Activated CD8-positive, alpha-beta T cell treated with anti-CD3 and anti-CD28 coated beads for 36 hours (primary cell): ENCODE data around the gene ELMOD3. TPM values are rescaled to one million over a fixed set of nuclear protein-coding genes. Genes with fewer than 3 reads are reported as not detected.

Experiments
- ATAC-seq: fragments of 200-7000 bp; cut with Tn5 transposase; one replicate; pipeline ENCODE4 v1.10.0; 2021; ENCODE audit warnings: mild to moderate bottlenecking, moderate library complexity
- CTCF ChIA-PET: fragments of 350-600 bp; sonication (Branson Sonifier 250); formaldehyde crosslinking; loops from one replicate; lab custom pipeline; 2021; ENCODE audit warnings: antibody characterized with exemption; lab: Charles Lee
- POLR2A ChIA-PET: fragments of 350-600 bp; sonication (Branson Sonifier 250); formaldehyde crosslinking; loops from one replicate; lab custom pipeline; 2021; ENCODE audit warnings: antibody characterized with exemption; lab: Charles Lee
- DNase-seq: peaks from one replicate; pipeline ENCODE4 v3.0.0-alpha.2; 2020
- H3K27ac Mint-ChIP-seq: one replicate; pipeline ENCODE4 v1.8.0; 2021; ENCODE audit warnings: mild to moderate bottlenecking, mixed read lengths
- H3K27me3 Mint-ChIP-seq: one replicate; pipeline ENCODE4 v1.8.0; 2021; ENCODE audit warnings: mixed read lengths
- H3K36me3 Mint-ChIP-seq: one replicate; pipeline ENCODE4 v1.8.0; 2021; ENCODE audit warnings: low read depth, mixed read lengths
- H3K4me1 Mint-ChIP-seq: one replicate; pipeline ENCODE4 v1.8.0; 2021; ENCODE audit warnings: low read depth, mixed read lengths
- H3K4me3 Mint-ChIP-seq: one replicate; pipeline ENCODE4 v1.8.0; 2021; ENCODE audit warnings: mild to moderate bottlenecking, moderate library complexity, mixed read lengths
- H3K9me3 Mint-ChIP-seq: one replicate; pipeline ENCODE4 v1.8.0; 2021; ENCODE audit warnings: mixed read lengths
- intact Hi-C: fragments of 100-400 bp; cut with micrococcal nuclease; formaldehyde crosslinking; loops from one replicate; pipeline ENCODE4 v1.10.0; 2022
- total RNA-seq, 2 experiments: library from RNA; stranded (reverse); gene quantifications; one replicate each; pipeline ENCODE4 v1.2.3, GENCODE V29; 2021
- TF ChIP-seq, protein P1 (sequence below): fragments of 200-600 bp; IDR thresholded peaks from one replicate; pipeline ENCODE4 v1.8.0; 2022; ENCODE audit warnings: antibody characterized with exemption, mild to moderate bottlenecking

Gene ELMOD3
- total RNA-seq, 2 experiments from 2014 or later = 11.8 to 13.0 TPM

DNA sequence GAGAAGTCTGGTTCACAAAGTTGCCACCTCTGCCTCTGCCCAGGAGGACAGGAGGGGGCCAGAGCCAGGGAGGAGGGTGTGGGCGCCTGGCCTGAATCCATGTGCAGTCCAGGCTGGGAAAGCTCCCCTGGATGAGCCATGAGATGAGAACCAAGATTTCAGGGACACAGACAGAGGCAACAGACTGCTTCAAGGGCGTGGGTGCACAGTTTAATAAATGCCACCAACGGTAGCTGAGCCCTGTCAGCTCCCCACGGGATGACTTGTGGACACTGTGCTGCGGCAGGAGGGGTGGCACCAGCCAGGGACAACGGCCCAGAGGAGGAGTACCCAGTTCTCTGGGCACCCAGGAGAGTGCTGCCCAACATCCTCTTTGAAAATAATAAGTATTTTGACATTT, 40.4 kb downstream of the ELMOD3 start:
- Mint-ChIP-seq H3K4me3 (no peak overlapping the region), H3K27ac (no peak overlapping the region), H3K9me3 (no peaks in the 10 kb centered on the region), H3K27me3 (no peaks in the 10 kb centered on the region), H3K4me1 (peaks cover 6% of the 10 kb centered on the region), H3K36me3 (no peaks in the 10 kb centered on the region)
- POLR2A ChIA-PET = interaction anchor here (0.5 to 1.4 kb wide), 3 partner anchors 10 to 752 kb away, joined by 3 to 4 read pairs (median 3); no protein-coding TSS in a partner anchor
- TF ChIP-seq, protein P1, sequence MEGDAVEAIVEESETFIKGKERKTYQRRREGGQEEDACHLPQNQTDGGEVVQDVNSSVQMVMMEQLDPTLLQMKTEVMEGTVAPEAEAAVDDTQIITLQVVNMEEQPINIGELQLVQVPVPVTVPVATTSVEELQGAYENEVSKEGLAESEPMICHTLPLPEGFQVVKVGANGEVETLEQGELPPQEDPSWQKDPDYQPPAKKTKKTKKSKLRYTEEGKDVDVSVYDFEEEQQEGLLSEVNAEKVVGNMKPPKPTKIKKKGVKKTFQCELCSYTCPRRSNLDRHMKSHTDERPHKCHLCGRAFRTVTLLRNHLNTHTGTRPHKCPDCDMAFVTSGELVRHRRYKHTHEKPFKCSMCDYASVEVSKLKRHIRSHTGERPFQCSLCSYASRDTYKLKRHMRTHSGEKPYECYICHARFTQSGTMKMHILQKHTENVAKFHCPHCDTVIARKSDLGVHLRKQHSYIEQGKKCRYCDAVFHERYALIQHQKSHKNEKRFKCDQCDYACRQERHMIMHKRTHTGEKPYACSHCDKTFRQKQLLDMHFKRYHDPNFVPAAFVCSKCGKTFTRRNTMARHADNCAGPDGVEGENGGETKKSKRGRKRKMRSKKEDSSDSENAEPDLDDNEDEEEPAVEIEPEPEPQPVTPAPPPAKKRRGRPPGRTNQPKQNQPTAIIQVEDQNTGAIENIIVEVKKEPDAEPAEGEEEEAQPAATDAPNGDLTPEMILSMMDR = no peak
- DNase-seq (no peak), ATAC-seq (no peak)
- intact Hi-C loops = no loop called here
- CTCF ChIA-PET = interaction anchor here (8.7 kb wide), 1 partner anchor 156 kb away, joined by 108 read pairs; no protein-coding TSS in a partner anchor

DNA sequence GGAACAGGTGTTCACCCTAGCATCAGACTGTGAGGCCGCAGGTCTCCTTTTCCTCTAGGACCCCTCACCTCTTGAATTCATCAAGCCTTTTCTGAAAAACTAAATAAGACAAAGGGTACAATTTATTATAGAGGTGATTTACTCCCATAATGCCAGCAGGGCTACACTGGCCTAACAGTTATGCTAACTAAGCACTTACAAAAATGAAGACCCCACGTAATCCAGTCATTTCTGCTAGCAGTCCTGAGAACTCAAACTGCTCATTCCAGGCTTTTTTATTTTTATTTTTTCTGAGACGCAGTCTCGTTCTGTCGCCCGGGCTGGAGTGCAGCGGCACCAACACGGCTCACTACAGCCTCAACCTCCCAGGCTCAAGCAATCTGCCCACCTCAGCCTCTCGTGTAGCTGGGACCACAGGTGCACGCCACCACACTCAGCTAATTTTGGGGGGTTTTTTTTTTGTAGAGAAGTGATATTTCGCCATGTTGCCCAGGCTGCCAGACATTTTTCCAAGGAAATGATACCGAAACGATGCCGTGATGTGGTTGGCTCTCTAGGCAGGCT, 41.4 kb downstream of the ELMOD3 start:
- peaks cover 6% of the 10 kb centered on the region for H3K4me1 Mint-ChIP-seq
- no peaks in the 10 kb centered on the region for H3K27me3 Mint-ChIP-seq
- intact Hi-C loops = no loop called here
- TF ChIP-seq, protein P1 = no peak
- H3K9me3 Mint-ChIP-seq = no peaks in the 10 kb centered on the region
- no peak for ATAC-seq
- H3K27ac Mint-ChIP-seq = no peak overlapping the region
- H3K36me3 Mint-ChIP-seq = no peaks in the 10 kb centered on the region
- no peak for DNase-seq
- ChIA-PET POLR2A (no interaction called here), CTCF (no interaction called here)
- no peak overlapping the region for H3K4me3 Mint-ChIP-seq

DNA sequence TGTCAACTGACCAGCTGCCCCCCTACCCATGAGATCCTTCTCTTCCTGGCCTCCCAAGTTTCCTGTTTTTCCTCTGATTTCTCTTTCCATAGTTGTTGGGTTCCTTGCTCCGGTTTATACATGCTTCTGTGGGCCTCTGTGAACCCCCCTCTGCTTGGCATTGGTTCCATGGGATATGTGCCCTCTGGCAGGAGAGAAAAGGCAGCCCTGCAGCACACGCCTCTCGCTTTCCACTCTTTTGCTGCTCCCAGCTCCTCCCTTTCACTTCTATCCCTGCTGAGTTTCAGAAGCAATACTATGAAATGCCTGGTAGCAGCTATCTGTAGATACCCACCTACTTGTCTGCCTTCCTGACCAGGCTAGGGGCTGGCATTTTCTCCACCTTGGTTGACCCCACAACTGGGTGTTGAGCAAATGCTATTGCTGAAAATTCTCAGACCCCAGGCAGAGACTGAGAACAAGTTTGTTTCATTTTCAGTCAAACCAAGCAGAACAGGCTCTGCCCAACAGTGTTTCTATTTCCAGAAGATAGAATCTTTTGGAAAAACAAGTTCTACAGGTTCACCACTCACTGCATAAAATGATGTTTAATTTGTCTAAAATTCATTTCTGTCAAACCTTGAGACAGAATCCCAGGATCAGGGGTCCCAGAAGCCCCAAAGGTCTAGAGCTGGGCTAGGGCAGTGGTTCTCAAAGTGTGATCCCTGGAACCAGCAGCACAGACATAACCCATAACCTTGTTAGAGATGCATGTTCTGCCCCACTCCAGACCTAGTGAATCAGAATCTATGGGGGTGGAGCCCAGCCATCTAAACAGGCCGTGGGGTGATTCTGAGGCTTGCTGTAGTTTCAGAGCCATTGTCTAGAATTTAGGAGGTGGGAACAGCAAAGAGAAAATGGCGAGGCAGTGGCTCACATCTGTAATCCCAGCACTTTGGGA, 42.2 kb downstream of the ELMOD3 start:
- TF ChIP-seq, protein P1 = no peak
- H3K36me3 Mint-ChIP-seq = no peaks in the 10 kb centered on the region
- no peak overlapping the region for H3K4me3 Mint-ChIP-seq
- H3K27me3 Mint-ChIP-seq = no peaks in the 10 kb centered on the region
- DNase-seq = no peak
- H3K9me3 Mint-ChIP-seq = no peaks in the 10 kb centered on the region
- no peak overlapping the region for H3K27ac Mint-ChIP-seq
- ATAC-seq = no peak
- POLR2A ChIA-PET = no interaction called here
- intact Hi-C loops = no loop called here
- H3K4me1 Mint-ChIP-seq = peaks cover 6% of the 10 kb centered on the region
- CTCF ChIA-PET = interaction anchor here (3.0 kb wide), 1 partner anchor 155 kb away, joined by 8 read pairs; no protein-coding TSS in a partner anchor

DNA sequence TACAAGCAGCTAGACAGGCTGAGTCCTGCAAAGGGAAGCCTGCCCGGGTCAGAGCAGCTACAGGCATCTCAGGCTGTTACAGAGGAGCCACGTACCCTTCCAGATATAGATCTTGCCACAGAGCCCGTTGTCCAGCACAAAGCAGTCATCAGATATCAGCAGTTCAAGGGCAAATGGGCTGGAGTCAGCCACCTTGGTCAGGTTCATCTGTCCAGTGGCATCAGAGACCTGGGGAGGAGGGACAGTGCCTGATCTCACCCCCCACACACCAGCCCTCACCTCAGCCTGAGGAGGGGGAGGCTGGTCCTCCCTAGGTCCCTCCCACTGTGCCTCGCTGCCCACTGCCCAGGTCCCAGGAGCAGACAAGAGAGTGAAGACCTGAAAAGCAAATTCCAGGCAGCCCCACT, 43.4 kb downstream of the ELMOD3 start:
- DNase-seq = no peak
- no peaks in the 10 kb centered on the region for H3K27me3 Mint-ChIP-seq
- H3K27ac Mint-ChIP-seq = no peak overlapping the region
- intact Hi-C loops = no loop called here
- H3K9me3 Mint-ChIP-seq = no peaks in the 10 kb centered on the region
- peaks cover 2% of the 10 kb centered on the region for H3K36me3 Mint-ChIP-seq
- no peak overlapping the region for H3K4me3 Mint-ChIP-seq
- TF ChIP-seq, protein P1 = no peak
- ChIA-PET CTCF (interaction anchor here (3.0 kb wide), 1 partner anchor 154 kb away, joined by 8 read pairs; no protein-coding TSS in a partner anchor), POLR2A (interaction anchor here (0.8 kb wide), 1 partner anchor 148 kb away, joined by 3 read pairs; no protein-coding TSS in a partner anchor)
- no peak for ATAC-seq
- peaks cover 3% of the 10 kb centered on the region for H3K4me1 Mint-ChIP-seq
